Adrenal gland (tissue), 12 donors: Measurements from ENCODE around the gene CDH6. TPM values are rescaled to one million over a fixed set of nuclear protein-coding genes. Genes with fewer than 3 reads are reported as not detected.

Experiments used
- DNase-seq, 7 donors: peaks; one replicate each; pipeline ENCODE4 v3.0.0-alpha.2; 2019 to 2020
- H3K27ac ChIP-seq, 5 donors: fragments of 200-600 bp; sonication (generic) in 4 of 5; 1 replicate in 3 of 5; 2 replicates in 2 of 5; pipeline versions ENCODE4 v1.5.1 to v1.8.0; 2016 to 2020; ENCODE audit warnings: mild to moderate bottlenecking in 1 of 5
- H3K27me3 ChIP-seq: fragments of 200-600 bp; 2 replicates; pipeline ENCODE4 v1.8.0; 2021
- H3K36me3 ChIP-seq, 2 donors: fragments of 200-600 bp; replicated peaks in 1 of 2; 1 replicate in 1 of 2; 2 replicates in 1 of 2; pipeline versions ENCODE4 v1.5.1 to v1.8.0; 2018 to 2022
- H3K4me1 ChIP-seq, 2 donors: fragments of 200-600 bp; replicated peaks in 1 of 2; 1 replicate in 1 of 2; 2 replicates in 1 of 2; pipeline versions ENCODE4 v1.5.1 to v1.8.0; 2018 to 2021
- H3K4me3 ChIP-seq, 4 donors: fragments of 200-600 bp; sonication (generic) in 3 of 4; one replicate each; pipeline ENCODE4 v1.5.1; 2016 to 2018
- H3K9me3 ChIP-seq, 3 donors: fragments of 200-600 bp; sonication (generic) in 1 of 3; replicated peaks in 1 of 3; 1 replicate in 2 of 3; 2 replicates in 1 of 3; pipeline versions ENCODE4 v1.5.1 to v1.8.0; 2016 to 2021
- POLR2A ChIP-seq, 2 donors: fragments of 450-650 bp; IDR thresholded peaks; one replicate each; pipeline ENCODE4 v1.6.1; 2017; ENCODE audit warnings: antibody characterized with exemption in 2 of 2, mild to moderate bottlenecking in 2 of 2, moderate library complexity in 1 of 2
- WGBS, 4 donors: extraction: QIAGEN DNeasy Blood & Tissue Kit in 2 of 4; methylation state at CpG; one replicate each; pipeline versions ENCODE4 v1.1.5 to v1.1.7; 2013 to 2017; 5-methylcytosine and 5-hydroxymethylcytosine counted together
- intact Hi-C, 2 donors: fragments of 100-400 bp; cut with DNase I; formaldehyde crosslinking; loops; one replicate each; pipeline versions ENCODE4 v1.14.1 to v1.15.0; 2022 to 2023
- polyA plus RNA-seq, 3 donors: library from polyadenylated mRNA; stranded (reverse); fragments of 200-250 nt in 2 of 3; fragments of 350-450 nt in 1 of 3; fragmentation: Illumina TruSeq in 1 of 3; extraction: RNeasy Lipid Tissue Mini Kit (QIAGEN cat#74804) in 1 of 3; gene quantifications; one replicate each; pipeline ENCODE4 v1.2.3, GENCODE V29; 2013 to 2014
- total RNA-seq, 9 donors: library from RNA; depleted of rRNA in 4 of 9; stranded (reverse); fragments of >200 nt in 4 of 9; fragments of 120-200 nt in 1 of 9; fragmentation: NEBNext Ultra II Directional in 1 of 9; extraction: Animal tissue kit (Norgen Biotek cat#: 25700) in 1 of 9; gene quantifications; one replicate each; pipeline versions ENCODE4 v1.1.0 to v1.2.4, GENCODE V29; 2013 to 2023
- TF ChIP-seq, protein P1 (sequence below), 6 experiments: fragments of 450-650 bp in 4 of 6; fragments of 200-600 bp in 2 of 6; sonication (generic) in 1 of 6; IDR thresholded peaks; 1 replicate in 5 of 6; 2 replicates in 1 of 6; pipeline versions ENCODE4 v1.5.1 to v1.8.0; 2016 to 2021; ENCODE audit warnings: antibody characterized with exemption in 6 of 6, mild to moderate bottlenecking in 2 of 6, moderate library complexity in 1 of 6
- donor health status: healthy with polysubstance abuse.
- donor health status: Bipolar disorder and iron deficiency.
- donor health status: DM: yes; HTN: yes; CAD: no.
- donor health status: DM: no; HTN: no; CAD: no.
- donor health status: DM: no; HTN: no; CAD: no.
- donor health status: DM: yes; HTN: yes; CAD: no.

The CDH6 gene
- total and polyA plus RNA-seq, 12 donors: 0.17 to 2.5 (median 0.50) TPM

DNA sequence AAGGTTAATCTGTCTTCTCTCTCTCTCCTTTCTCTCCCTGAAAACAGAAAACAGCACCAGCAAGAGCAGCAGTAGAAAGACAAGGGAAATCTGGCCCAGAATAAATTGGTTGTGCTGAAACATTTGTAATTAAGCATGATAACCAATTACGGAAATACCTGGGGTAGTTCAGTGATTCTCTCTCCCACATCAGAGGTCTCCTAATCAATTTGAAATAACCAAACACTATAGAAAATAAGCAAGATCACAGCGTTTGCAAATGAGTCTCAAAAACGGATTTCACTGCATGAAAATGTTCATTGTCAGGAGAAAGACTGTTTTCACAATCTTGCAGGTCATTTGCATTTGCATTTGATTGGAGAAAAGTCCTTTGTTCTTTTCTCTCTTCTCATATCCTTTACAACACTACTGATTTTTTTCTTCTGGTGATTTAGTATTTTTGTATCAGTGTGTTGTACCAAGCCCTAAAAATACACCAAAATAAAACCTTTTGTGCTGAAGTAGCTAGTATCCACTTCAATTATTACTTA is 36.8 kb upstream of the CDH6 start:
- Histone ChIP-seq H3K4me3 (no peak overlapping the region), H3K27me3 (no peaks in the 10 kb centered on the region), H3K9me3 (no peaks in the 10 kb centered on the region), H3K27ac (no peak overlapping the region), H3K36me3 (no peaks in the 10 kb centered on the region), H3K4me1 (no peaks in the 10 kb centered on the region)
- intact Hi-C loops: no loop called here
- DNase-seq: no peak
- WGBS, 4 donors: 42 to 50% (median 48%) methylated on average over 3 of the region's 3 CpGs
- TF ChIP-seq, protein P1, sequence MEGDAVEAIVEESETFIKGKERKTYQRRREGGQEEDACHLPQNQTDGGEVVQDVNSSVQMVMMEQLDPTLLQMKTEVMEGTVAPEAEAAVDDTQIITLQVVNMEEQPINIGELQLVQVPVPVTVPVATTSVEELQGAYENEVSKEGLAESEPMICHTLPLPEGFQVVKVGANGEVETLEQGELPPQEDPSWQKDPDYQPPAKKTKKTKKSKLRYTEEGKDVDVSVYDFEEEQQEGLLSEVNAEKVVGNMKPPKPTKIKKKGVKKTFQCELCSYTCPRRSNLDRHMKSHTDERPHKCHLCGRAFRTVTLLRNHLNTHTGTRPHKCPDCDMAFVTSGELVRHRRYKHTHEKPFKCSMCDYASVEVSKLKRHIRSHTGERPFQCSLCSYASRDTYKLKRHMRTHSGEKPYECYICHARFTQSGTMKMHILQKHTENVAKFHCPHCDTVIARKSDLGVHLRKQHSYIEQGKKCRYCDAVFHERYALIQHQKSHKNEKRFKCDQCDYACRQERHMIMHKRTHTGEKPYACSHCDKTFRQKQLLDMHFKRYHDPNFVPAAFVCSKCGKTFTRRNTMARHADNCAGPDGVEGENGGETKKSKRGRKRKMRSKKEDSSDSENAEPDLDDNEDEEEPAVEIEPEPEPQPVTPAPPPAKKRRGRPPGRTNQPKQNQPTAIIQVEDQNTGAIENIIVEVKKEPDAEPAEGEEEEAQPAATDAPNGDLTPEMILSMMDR (IDR thresholded peaks at IDR 0.05): no peak
- TF ChIP-seq POLR2A (IDR thresholded peaks at IDR 0.05): no peak

DNA sequence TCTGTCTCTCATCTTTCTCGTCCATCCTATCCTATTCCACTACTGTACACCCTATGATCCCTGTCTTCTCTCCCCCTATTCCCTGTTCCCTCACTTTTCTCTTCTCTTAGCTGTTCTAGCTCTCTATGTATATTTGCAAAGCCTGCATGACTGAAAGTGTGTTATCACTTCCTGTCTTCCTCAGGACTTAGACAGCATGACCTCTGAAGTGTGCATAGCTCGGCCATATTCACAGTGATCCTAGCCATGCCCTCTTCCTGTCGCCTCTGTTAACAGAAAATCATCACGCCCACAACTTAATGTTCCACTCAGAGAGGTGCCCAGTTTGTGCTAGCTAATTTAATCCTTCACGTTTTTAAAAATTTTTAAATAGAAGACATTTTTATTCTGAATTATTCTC is 35.8 kb upstream of the CDH6 start:
- no peaks in the 10 kb centered on the region for H3K4me1 ChIP-seq
- TF ChIP-seq, protein P1 (IDR thresholded peaks at IDR 0.05): no peak
- no peak for TF ChIP-seq POLR2A (IDR thresholded peaks at IDR 0.05)
- DNase-seq: no peak
- H3K36me3 ChIP-seq: no peaks in the 10 kb centered on the region
- no peaks in the 10 kb centered on the region for H3K27me3 ChIP-seq
- intact Hi-C loops: no loop called here
- no peaks in the 10 kb centered on the region for H3K9me3 ChIP-seq
- WGBS, 4 donors: 46 to 50% (median 48%) methylated on average over 5 of the region's 5 CpGs
- H3K4me3 ChIP-seq: no peak overlapping the region
- H3K27ac ChIP-seq: no peak overlapping the region

DNA sequence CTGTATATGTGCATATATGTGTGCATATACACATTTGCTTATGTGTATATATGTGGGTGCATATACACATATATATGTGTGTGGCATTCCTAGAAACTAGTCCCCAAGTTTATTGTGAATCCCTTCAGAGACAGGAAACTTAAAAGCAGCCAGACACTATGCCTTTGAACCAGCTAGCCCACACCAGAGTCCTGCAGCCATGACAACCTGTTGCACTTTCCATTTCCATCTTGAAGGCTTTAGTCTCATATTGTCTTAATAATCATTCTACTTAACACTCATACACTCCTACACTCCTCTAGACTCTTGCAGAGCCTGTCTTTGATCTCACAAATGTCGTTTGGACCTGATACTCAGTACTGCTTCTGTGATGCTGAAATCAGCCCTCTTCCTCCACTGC is 34.8 kb upstream of the CDH6 start:
- TF ChIP-seq, protein P1 (IDR thresholded peaks at IDR 0.05): no peak
- no peak for TF ChIP-seq POLR2A (IDR thresholded peaks at IDR 0.05)
- 40 to 50% (median 47%) methylated on average over 1 of the region's 1 CpG for WGBS, 4 donors

DNA sequence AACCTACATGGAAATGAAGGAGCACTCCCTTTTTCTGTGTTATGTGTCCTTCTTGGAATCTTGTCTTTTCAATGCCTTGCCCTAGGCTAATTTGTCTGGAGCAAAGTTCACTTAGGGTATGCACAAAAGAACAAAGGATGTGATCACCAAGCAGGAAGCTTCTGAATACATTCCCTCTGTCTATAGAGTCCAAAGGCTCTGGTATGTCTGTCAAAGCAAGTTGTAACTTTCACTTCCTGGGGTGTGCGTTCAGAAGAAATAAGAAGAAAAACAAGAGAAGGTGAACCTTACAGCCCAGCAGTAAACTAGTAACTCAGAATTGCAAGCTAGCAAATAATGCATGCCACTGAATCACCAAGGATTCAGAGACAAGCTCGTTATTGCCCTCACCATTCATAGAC is 31.7 kb upstream of the CDH6 start:
- H3K27ac ChIP-seq: no peak overlapping the region
- H3K36me3 ChIP-seq: no peaks in the 10 kb centered on the region
- no peak overlapping the region for H3K4me3 ChIP-seq
- no peaks in the 10 kb centered on the region for H3K4me1 ChIP-seq
- TF ChIP-seq POLR2A (IDR thresholded peaks at IDR 0.05): no peak
- TF ChIP-seq, protein P1 (IDR thresholded peaks at IDR 0.05): no peak
- WGBS, 4 donors: 19 to 36% (median 28%) methylated on average over 2 of the region's 2 CpGs
- H3K27me3 ChIP-seq: no peaks in the 10 kb centered on the region
- DNase-seq: no peak
- no peaks in the 10 kb centered on the region for H3K9me3 ChIP-seq
- intact Hi-C loops: no loop called here

More for the DNA sequence above, 34.8 kb upstream of the CDH6 start:
- Histone ChIP-seq H3K4me3 (no peak overlapping the region), H3K36me3 (no peaks in the 10 kb centered on the region), H3K4me1 (no peaks in the 10 kb centered on the region), H3K27me3 (no peaks in the 10 kb centered on the region), H3K27ac (no peak overlapping the region), H3K9me3 (no peaks in the 10 kb centered on the region)
- no peak for DNase-seq
- intact Hi-C loops: no loop called here
